Right lobe of liver (tissue), 4 donors: ENCODE measurements around the gene CCR4.

Experiments used
- POLR2A ChIP-seq: fragments of 450-650 bp; IDR thresholded peaks from one replicate; pipeline ENCODE4 v1.6.1; 2017; ENCODE audit warnings: antibody characterized with exemption, mild to moderate bottlenecking
- TF ChIP-seq, protein P1 (sequence below), 4 donors: fragments of 200-600 bp in 3 of 4; fragments of 450-650 bp in 1 of 4; IDR thresholded peaks; one replicate each; pipeline versions ENCODE4 v1.5.1 to v1.8.0; 2016 to 2022; ENCODE audit warnings: antibody characterized with exemption in 4 of 4, mild to moderate bottlenecking in 2 of 4
- donor health status: DM: no; HTN: no; CAD: no.
- donor health status: DM: no; HTN: no; CAD: no.
- donor health status: DM: no; HTN: yes; CAD: no.

DNA sequence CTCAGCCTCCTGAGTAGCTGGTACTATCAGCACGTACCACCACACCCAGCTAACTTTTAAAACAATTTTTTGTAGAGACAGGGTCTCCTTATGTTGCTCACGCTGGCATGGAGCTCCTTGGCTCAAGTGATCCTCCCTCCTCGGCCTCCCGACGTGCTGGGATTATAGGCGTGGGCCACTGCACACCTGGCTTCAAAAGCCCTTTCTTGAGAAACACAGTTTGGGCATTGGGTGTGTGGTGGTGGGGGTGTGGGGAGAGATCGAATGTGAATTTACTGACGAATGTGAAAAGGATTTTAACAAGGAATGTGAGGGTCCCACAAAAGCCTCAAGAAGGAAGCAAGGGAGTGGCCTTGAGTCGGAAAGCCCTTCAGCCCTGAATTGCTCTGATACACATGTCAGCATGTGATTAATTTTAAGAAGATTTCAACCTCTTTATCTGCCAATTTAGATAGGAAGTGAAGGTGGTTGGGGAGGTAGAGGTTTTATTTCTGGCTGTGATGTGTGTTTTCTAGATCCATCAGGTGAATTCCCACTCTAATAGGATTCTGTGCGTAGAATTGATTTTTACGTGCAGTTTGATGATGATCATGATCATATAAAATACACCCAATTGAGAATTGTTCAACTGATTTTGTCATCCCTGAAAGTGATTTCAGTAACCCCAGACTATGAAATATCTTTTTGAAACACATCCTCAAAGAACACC is 1.1 kb downstream of the CCR4 start:
- TF ChIP-seq, protein P1, sequence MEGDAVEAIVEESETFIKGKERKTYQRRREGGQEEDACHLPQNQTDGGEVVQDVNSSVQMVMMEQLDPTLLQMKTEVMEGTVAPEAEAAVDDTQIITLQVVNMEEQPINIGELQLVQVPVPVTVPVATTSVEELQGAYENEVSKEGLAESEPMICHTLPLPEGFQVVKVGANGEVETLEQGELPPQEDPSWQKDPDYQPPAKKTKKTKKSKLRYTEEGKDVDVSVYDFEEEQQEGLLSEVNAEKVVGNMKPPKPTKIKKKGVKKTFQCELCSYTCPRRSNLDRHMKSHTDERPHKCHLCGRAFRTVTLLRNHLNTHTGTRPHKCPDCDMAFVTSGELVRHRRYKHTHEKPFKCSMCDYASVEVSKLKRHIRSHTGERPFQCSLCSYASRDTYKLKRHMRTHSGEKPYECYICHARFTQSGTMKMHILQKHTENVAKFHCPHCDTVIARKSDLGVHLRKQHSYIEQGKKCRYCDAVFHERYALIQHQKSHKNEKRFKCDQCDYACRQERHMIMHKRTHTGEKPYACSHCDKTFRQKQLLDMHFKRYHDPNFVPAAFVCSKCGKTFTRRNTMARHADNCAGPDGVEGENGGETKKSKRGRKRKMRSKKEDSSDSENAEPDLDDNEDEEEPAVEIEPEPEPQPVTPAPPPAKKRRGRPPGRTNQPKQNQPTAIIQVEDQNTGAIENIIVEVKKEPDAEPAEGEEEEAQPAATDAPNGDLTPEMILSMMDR (IDR thresholded peaks at IDR 0.05), result no peak
- no peak for TF ChIP-seq POLR2A
